ENCODE measurements around the gene SPATA32. TPM values are rescaled to one million over a fixed set of nuclear protein-coding genes. Genes with fewer than 3 reads are reported as not detected.

The SPATA32 gene
- polyA plus RNA-seq, 4 donors, result 0.09 to 0.41 (median 0.17) TPM

GRCh38 chr17:45251931-45252330 lies 10.0 kb downstream of the SPATA32 start:
- DNase-seq (ENCODE audit: low read depth in 4 of 4, low spot score in 3 of 4), result no peak

DNA sequence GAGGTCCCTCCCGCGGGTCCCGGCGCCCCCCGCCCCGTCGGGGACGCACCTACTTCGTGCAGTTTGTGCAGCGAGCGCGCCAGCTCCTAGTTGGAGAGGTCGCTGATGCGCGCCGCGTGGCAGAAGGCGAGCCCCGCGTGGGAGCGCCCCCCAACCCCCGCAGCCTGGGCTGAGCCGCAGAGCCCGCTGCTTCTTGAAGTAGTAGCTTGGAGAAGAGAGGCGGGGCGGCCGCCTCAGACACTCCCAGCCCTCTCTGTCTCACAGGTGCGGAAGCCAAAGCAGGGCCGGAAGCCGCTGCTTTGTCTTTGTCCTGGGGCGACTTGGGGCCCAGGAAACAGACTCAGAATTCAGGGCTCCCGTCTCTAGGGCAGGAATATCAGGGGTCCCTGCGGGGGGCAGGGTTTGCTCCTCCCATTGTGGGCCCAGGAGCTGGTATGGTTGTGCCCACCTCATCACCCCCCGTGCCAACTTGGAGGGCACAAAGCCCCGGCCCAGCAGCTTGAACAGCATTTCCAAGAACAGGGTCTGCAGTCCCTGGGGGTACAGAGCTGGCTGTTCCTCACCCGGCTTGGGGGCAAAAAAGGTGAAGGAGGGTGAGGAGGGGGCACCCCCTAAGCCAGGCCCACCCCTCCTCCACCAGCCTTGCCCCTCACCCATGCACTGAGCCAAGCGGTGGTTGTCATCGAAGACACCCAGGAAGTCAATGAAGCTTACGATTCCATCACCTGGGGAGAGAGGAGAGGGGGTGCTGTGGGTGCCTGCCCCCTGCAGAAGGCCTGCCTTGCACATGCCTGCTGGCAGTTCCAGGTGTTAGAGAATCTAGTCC lies 13.5 kb downstream of the SPATA32 start:
- no peak for DNase-seq (ENCODE audit: low read depth in 4 of 4, low spot score in 3 of 4)

DNA sequence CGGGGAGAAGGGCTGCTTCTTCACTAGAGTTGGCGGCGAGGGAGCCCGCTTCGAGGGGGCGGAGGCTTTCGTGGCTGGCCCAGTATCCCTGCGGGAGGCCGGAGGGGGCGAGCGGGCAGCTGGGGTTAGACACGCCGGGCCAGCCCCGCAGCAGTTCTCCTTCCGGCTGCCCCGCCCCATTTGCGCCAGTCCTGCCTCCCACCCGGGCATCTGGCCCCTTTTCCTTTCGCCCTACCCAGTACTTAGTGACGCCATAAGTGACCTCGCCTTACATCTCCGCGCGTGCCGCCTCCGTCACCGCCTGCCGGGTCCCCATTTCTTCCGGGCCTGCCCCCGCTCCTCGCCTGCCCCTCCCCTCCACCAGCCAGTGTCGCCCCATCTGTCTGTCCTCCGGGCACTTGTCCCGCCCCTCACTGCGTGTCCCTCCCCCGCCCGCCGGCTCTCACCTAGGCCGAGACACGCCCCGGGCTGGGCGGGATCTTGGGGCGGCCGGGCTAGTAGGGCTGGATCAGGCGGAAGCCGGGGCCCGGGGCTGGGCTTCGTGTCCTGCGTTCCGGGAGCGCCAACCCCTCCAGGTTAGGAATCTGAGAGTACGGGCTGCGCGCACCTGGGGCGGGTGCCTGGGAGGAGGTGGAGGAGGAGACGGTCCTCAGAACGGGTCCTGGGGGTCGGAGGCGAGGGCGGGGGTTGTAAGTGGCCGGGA lies 14.3 kb downstream of the SPATA32 start:
- peak in 2 of 4 donors; percentile 64 for DNase-seq (ENCODE audit: low read depth in 4 of 4, low spot score in 3 of 4)

DNA sequence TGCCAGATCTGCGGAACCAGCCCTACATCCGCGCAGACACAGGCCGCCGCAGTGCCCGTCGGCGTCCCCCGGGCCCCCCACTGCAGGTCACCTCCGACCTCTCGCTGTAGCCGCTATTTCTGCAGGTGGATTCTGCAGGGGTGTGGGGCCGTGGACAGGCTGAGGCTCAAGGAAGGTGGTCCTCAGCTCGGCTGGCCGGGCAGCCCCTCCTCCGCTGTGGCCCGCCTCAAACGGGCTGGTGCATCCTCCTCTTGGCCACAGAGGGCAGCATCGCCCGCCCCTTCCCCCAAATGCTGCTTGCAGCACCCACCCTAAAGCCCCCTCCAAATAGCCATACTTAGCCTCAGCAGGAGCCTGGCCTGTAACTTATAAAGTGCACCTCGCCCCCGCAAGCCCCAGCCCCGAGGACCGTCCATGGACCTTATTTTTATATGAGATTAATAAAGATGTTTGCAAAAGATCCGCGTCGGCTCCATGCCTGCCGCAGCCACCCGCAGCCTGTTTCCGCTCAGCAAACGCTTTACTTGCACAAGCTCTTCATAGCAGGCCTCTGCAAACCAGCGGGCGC lies 14.9 kb downstream of the SPATA32 start:
- no peak for DNase-seq (ENCODE audit: low read depth in 4 of 4, low spot score in 3 of 4)

- DNase-seq (ENCODE audit: low read depth in 4 of 4, low spot score in 3 of 4), result no peak
Observed at GRCh38 chr17:45246338-45246737, 15.6 kb downstream of the SPATA32 start.

DNA sequence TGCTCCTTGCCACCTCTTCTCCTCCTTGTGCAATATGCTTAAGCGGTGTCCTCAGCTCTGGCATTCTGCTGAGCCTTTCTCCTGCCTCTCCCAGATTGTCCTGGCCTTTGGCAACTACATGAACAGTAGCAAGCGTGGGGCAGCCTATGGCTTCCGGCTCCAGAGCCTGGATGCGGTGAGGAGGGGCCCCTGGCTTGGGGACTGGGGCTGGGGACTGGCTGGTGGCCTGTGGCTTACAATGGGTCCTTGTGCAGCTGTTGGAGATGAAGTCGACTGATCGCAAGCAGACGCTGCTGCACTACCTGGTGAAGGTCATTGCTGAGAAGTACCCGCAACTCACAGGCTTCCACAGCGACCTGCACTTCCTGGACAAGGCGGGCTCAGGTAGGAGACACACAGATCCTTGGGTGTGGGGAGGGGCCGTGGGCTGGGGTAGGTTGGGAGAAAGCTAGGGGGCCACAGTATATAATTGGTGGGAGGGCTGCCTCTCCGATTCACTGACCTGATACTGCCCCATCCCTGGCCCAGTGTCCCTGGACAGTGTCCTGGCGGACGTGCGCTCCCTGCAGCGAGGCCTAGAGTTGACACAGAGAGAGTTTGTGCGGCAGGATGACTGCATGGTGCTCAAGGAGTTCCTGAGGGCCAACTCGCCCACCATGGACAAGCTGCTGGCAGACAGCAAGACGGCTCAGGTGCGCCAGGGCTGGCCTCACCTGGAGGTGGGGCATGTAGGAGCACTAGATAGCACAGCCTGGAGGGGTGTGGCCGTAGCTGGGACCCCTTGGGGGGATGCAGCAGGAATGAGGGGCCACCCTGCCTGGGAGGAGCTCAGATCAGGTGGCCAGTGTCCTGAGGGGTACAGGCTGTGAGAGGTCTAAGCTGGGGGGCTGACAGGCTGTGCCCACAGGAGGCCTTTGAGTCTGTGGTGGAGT lies 16.9 kb downstream of the SPATA32 start:
- no peak for DNase-seq (ENCODE audit: low read depth in 4 of 4, low spot score in 3 of 4)

DNA sequence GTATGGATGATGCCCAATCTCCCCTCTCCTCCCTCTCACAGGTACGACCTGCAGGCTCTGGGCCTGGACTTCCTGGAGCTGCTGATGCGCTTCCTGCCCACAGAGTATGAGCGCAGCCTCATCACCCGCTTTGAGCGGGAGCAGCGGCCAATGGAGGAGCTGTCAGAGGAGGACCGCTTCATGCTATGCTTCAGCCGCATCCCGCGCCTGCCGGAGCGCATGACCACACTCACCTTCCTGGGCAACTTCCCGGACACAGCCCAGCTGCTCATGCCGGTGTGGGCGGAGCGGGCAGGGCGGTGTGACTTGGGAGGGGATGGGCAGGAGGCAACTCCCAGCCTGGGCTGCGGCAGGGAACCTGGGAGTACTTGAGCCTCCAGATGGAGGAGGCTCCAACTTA lies 18.1 kb downstream of the SPATA32 start:
- peak in 1 of 4 donors; percentile 40 for DNase-seq (ENCODE audit: low read depth in 4 of 4, low spot score in 3 of 4)

- DNase-seq (ENCODE audit: low read depth in 4 of 4, low spot score in 3 of 4), result no peak
Observed at GRCh38 chr17:45242029-45242414, 19.9 kb downstream of the SPATA32 start.

DNA sequence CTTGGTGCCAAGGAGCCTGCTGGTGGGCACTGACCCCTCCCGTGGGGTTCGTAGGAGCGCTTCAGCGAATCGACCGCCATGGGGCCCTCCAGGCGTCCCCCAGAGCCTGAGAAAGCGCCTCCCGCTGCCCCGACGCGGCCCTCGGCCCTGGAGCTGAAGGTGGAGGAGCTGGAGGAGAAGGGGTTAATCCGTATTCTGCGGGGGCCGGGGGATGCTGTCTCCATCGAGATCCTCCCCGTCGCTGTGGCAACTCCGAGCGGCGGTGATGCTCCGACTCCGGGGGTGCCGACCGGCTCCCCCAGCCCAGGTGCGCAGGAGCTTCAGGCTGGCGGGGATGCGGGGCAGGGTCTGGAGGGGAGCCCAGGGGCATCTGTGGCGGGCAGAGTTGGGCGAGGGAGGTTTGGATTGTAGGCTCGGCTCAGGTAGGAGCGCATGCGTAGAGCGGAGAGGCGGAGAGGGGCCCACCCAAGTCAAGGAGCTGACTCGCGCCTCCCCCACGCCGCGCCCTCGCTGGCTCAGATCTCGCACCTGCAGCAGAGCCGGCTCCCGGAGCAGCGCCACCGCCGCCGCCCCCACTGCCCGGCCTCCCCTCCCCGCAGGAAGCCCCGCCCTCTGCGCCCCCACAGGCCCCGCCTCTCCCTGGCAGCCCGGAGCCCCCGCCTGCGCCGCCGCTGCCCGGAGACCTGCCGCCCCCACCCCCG lies 20.4 kb downstream of the SPATA32 start:
- DNase-seq (ENCODE audit: low read depth in 4 of 4, low spot score in 3 of 4), result peak in 1 of 4 donors; percentile 32

GRCh38 chr17:45240905-45241327 lies 21.0 kb downstream of the SPATA32 start:
- no peak for DNase-seq (ENCODE audit: low read depth in 4 of 4, low spot score in 3 of 4)

DNA sequence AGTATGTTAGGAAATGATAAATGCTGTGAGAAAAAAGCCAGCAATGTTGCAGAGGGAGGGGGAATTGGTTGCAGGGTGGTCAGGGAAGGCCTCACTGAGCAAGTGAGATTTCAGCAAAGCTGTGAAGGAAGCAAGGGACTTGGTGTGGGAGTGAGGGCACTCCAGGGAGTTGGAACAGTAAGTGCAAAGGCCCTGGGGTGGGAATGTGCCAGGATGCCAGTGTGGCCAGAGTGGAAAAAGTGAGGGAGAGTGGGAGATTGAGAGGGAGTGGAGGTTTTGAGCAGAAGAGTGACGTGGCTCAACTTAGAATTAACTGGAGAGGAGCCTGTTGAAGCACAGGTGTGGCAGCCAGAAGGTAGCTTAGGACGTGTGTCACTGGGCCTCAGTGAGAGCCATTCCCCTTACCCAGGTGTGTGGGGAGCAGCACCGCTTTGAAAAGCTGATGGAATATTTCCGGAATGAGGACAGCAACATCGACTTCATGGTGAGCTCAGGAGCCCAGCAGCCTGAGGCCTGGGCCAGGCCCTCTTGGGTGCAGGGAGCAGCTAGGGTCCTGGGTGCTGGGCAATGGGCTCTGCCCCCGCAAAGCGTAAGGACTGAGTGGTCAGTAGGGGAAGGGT lies 23.6 kb downstream of the SPATA32 start:
- DNase-seq (ENCODE audit: low read depth in 4 of 4, low spot score in 3 of 4), result no peak

GRCh38 chr17:45237686-45238085 lies 24.2 kb downstream of the SPATA32 start:
- DNase-seq (ENCODE audit: low read depth in 4 of 4, low spot score in 3 of 4), result no peak

GRCh38 chr17:45236282-45236606 lies 25.6 kb downstream of the SPATA32 start:
- DNase-seq (ENCODE audit: low read depth in 4 of 4, low spot score in 3 of 4), result no peak

- DNase-seq (ENCODE audit: low read depth in 4 of 4, low spot score in 3 of 4), result no peak
Observed at GRCh38 chr17:45235416-45236281, 26.2 kb downstream of the SPATA32 start.

GRCh38 chr17:45234641-45235415 lies 27.1 kb downstream of the SPATA32 start:
- DNase-seq (ENCODE audit: low read depth in 4 of 4, low spot score in 3 of 4), result no peak

GRCh38 chr17:45233423-45233924 lies 28.4 kb downstream of the SPATA32 start:
- no peak for DNase-seq (ENCODE audit: low read depth in 4 of 4, low spot score in 3 of 4)

DNA sequence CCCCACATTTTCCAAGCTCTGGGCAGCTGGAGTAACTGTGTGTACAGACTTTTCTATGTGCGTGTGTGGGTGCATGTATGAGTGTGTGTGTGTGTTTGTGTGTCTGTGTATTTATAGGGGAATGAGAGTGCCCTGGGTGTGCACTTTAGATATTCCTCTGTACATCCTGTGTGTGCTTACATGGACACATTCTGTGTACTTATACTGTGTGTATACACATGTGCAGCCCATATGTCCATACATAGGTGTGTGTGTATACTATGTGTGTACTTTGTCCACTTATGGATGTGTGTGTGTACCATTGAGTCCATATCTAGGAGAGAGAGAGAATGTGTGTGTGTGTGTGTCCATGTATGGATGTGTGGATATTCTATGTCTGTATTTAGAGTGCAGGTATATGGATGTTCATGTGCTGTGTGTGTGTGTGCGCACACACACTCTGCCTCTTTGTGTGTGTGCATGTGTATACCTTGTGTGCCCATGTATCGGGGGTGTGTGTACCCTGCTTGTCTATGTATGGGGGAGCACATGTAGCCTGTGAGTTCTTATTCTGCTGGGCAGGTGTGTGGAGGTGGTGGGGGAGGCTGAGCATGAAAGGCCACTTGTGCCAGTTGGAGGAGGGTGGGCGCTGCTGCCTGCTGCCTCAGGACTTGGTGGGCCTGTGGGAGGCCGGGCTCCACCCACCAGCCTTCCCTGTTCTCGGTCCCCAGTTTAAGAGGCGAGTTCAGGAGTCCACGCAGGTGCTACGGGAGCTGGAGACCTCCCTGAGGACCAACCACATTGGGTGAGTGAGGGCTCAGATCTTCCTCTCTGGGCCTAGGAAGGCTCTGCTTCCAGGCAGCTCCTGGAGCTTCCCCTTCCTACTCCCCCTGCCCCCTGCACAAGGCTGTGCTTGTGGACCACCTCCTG lies 29.1 kb downstream of the SPATA32 start:
- DNase-seq (ENCODE audit: low read depth in 4 of 4, low spot score in 3 of 4), result no peak

Data from left renal pelvis (tissue), 4 donors.